Measurements from ENCODE around the gene POLG2.
A peak's percentile ranks its signal among the peaks of the same experiment; 100 is the strongest.
"Not testable (repeated sequence)": the region's sequence is repeated elsewhere in the genome, so short reads cannot be mapped to it uniquely, and the experiment has no call there.

The POLG2 gene

DNA sequence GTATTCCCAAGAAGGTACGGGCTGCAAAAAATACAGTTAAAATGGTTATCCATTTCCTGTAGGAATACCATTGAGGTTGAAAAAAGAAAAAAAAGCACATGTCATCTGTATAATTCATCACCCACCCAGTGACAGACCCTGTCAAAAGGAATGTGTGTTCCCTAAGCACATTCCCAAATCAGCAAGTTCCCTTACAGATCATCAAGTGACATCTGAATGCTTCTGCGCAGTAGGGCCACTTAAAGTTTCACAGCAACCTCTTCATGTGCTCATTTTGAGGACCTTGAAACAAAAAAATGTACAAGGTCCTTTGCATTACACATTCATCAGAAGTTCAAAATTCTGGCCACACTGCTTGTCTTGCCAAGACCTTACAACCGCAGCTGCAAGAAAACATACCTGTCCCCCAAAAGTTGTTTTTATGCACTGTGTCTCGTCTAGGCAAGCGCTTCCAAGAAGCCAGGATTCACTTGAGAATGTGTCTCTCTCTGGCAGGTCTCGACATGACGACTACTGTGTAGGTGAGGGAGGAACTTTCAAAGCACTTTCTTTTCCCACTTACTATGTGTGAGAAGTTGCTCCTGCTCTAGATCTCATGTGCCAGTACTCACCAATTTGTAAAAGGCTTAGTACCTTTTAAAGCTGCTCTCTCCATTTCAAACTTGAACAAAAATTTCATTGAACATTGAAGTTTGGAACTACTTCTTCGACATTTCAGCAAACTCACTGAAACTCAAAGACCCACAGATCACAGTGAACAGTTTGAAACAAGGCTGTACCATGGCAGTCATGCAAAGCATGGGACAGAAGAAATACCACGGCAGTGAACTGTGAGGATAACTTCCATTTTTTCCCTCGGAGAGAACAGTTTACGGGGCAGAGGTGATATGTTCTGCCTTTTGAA is 4.3 kb upstream of the POLG2 start:
- no peaks in the 10 kb centered on the region for H3K27me3 Mint-ChIP-seq
- peaks cover 79% of the 10 kb centered on the region for H3K4me1 Mint-ChIP-seq (ENCODE audit: low read depth)
- no peak for DNase-seq
- peaks cover 97% of the 10 kb centered on the region for H3K36me3 Mint-ChIP-seq (ENCODE audit: low read depth)
- H3K4me3 Mint-ChIP-seq: peak overlapping the region; percentile 98
- H3K9me3 Mint-ChIP-seq: no peaks in the 10 kb centered on the region
- H3K27ac Mint-ChIP-seq: peak overlapping the region; percentile 100

DNA sequence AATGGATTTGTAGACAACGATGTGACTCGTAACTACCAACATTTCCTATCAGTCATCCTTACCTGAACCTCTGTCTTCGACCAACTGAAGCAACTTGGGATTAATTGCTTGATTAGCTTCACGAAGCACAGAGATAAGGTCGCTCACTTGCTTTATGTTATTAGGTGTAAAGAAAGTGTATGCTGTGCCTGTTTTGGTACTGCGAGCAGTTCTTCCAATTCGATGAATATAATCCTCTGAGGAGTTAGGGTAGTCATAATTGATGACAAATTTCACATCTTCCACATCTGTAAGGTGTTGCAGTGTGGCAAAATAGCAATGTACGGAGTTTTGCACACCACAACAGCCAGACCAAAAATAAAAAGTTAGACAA is 3.6 kb upstream of the POLG2 start:
- Mint-ChIP-seq H3K36me3 (ENCODE audit: low read depth) (peaks cover 97% of the 10 kb centered on the region), H3K4me3 (peak overlapping the region; percentile 98), H3K27me3 (no peaks in the 10 kb centered on the region), H3K9me3 (no peaks in the 10 kb centered on the region), H3K4me1 (ENCODE audit: low read depth) (peaks cover 85% of the 10 kb centered on the region), H3K27ac (peak overlapping the region; percentile 100)
- no peak for DNase-seq

DNA sequence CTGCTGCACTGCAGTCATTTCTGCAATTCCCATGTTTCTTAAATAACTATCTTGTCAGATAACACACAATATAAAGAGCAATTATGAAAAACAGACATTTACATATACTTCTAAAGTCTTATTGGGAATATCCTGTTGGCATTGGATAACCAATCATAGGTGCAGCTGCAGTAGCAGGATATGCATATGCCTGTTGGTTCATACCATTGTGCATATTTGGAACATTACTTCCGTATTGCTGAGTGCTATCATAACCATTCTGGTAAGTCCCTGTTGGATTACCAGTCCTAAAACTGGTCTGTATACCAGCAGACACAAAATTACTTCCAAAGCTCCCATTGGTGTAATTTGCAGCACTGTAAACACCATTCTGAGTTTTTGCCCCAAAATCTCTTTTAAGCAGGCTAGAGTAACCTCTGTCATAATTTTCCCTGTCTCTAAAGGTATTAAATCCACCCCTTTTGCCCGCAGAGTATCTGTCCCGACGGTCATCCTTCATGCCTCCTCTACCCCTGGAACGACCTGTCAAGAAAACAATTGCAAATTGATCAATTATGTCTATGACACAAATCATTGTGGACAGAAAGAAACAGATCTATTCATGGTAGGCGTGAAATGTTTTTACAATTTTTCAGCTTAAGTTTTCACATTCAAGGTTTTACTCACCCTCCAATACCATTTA is 3.1 kb upstream of the POLG2 start:
- H3K36me3 Mint-ChIP-seq (ENCODE audit: low read depth): peaks cover 95% of the 10 kb centered on the region
- H3K27ac Mint-ChIP-seq: peak overlapping the region; percentile 100
- H3K4me3 Mint-ChIP-seq: peak overlapping the region; percentile 98
- no peaks in the 10 kb centered on the region for H3K9me3 Mint-ChIP-seq
- no peaks in the 10 kb centered on the region for H3K27me3 Mint-ChIP-seq
- DNase-seq: no peak
- peaks cover 87% of the 10 kb centered on the region for H3K4me1 Mint-ChIP-seq (ENCODE audit: low read depth)

DNA sequence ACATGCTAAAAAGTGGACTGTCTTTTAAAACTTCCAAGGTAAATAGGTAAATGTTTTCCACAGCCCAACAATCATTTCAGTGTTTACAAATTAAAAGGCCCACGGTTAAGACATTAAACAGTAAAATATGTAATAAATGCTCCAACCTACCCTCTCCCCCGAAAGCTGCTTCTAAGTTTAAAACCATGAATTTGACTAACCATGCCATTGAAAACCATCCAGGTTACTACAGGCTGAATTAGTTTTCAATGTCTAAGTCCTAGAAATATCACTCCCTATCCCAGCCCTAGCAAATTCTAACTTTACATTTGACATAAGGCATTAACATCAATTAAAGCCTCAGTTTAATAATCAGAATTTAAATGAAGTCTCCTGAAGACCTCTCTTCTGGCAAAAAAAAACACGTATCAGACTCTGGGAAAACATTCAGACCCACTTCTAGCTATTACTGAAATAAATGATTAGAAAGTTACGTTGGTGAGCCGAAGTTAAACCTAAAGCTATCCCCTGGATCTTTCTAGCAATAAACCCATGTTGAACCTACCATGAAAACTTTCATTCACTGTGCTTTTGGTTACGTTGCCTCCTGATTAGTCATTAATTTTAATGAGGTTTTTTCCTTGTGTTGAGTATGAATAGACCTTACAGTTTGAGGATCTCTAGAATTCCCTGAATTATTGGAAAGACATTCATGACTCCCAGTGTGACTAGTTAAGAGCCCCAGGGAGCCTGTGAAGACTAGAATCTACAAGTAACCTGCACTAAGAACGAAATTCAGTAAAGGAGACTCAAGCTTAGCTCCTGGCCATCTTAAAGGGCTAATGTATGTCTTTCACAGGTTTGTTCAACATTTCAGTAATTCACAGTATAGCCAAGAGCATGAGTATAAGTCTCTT is 1.7 kb upstream of the POLG2 start:
- H3K4me3 Mint-ChIP-seq: peak overlapping the region; percentile 99
- H3K36me3 Mint-ChIP-seq (ENCODE audit: low read depth): peaks cover 93% of the 10 kb centered on the region
- H3K27me3 Mint-ChIP-seq: no peaks in the 10 kb centered on the region
- peak overlapping the region; percentile 100 for H3K27ac Mint-ChIP-seq
- DNase-seq: no peak
- H3K9me3 Mint-ChIP-seq: no peaks in the 10 kb centered on the region
- peaks cover 86% of the 10 kb centered on the region for H3K4me1 Mint-ChIP-seq (ENCODE audit: low read depth)

DNA sequence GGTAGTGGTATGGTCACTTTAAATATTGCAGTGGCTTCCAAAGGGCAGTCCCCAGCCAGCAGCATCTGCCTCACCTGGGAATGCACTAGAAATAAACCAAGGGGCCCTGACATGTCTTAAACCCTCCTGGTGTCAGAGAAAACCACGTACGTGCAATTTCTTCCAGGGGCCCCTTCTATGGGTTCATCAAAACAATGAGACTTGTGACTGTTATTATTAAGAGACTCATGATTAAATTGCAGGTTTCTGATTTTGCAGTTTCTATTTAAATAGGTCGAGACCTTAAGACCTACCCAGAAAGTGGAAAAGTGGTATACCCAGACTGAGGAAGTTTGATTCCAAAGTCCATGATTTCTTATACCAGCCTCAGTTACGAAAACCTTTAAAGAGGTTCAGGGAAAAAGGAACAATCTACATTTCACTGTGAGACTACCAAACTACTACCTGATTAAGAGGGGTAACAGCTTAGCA is 746 bp upstream of the POLG2 start:
- H3K27me3 Mint-ChIP-seq: no peaks in the 10 kb centered on the region
- peaks cover 83% of the 10 kb centered on the region for H3K4me1 Mint-ChIP-seq (ENCODE audit: low read depth)
- H3K9me3 Mint-ChIP-seq: no peaks in the 10 kb centered on the region
- DNase-seq: peak; percentile 78
- H3K27ac Mint-ChIP-seq: peak overlapping the region; percentile 100
- peaks cover 91% of the 10 kb centered on the region for H3K36me3 Mint-ChIP-seq (ENCODE audit: low read depth)
- peak overlapping the region; percentile 99 for H3K4me3 Mint-ChIP-seq

- DNase-seq: no peak
- Mint-ChIP-seq H3K36me3 (ENCODE audit: low read depth) (peaks cover 89% of the 10 kb centered on the region), H3K27ac (peak overlapping the region; percentile 100), H3K27me3 (no peaks in the 10 kb centered on the region), H3K4me3 (peak overlapping the region; percentile 99), H3K4me1 (ENCODE audit: low read depth) (peaks cover 78% of the 10 kb centered on the region), H3K9me3 (no peaks in the 10 kb centered on the region)
These were observed 487 bp downstream of the POLG2 start for GRCh38 chr17:64496348-64496785.

DNA sequence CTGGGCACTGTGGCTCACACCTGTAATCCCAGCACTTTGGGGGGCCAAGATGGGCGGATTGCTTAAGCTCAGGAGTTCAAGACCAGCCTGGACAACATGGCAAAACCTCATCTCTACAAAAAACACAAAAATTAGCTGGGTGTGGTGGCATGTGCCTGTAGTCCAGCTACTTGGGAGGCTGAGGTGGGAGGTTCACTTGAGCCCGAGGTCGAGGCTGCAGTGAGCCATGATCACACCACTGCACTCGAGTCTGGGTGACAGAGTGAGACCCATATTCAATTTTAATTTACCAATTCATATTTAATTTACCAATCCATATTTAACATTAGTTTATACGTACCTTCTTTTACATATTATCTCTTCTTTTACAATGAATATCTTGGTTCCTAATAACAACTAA is 1.6 kb downstream of the POLG2 start:
- peaks cover 69% of the 10 kb centered on the region for H3K4me1 Mint-ChIP-seq (ENCODE audit: low read depth)
- H3K27me3 Mint-ChIP-seq, DNase-seq, H3K9me3 Mint-ChIP-seq: not testable (repeated sequence)
- H3K36me3 Mint-ChIP-seq (ENCODE audit: low read depth): peaks cover 89% of the 10 kb centered on the region
- H3K4me3 Mint-ChIP-seq: peak overlapping the region; percentile 99
- H3K27ac Mint-ChIP-seq: peak overlapping the region; percentile 26

GRCh38 chr17:64494121-64494520 is 2.7 kb downstream of the POLG2 start:
- Mint-ChIP-seq H3K27me3 (no peaks in the 10 kb centered on the region), H3K4me3 (peak overlapping the region; percentile 99), H3K36me3 (ENCODE audit: low read depth) (peaks cover 88% of the 10 kb centered on the region), H3K9me3 (no peaks in the 10 kb centered on the region), H3K27ac (no peak overlapping the region), H3K4me1 (ENCODE audit: low read depth) (peaks cover 57% of the 10 kb centered on the region)
- no peak for DNase-seq

- Mint-ChIP-seq H3K36me3 (ENCODE audit: low read depth) (peaks cover 86% of the 10 kb centered on the region), H3K4me1 (ENCODE audit: low read depth) (peaks cover 44% of the 10 kb centered on the region), H3K27ac (peak overlapping the region; percentile 35), H3K27me3 (no peaks in the 10 kb centered on the region), H3K4me3 (no peak overlapping the region), H3K9me3 (no peaks in the 10 kb centered on the region)
- DNase-seq: no peak
These were observed 4.3 kb downstream of the POLG2 start for GRCh38 chr17:64492481-64493109.

GRCh38 chr17:64491994-64492393 is 4.9 kb downstream of the POLG2 start:
- no peak for DNase-seq
- Mint-ChIP-seq H3K27me3 (no peaks in the 10 kb centered on the region), H3K4me3 (no peak overlapping the region), H3K36me3 (ENCODE audit: low read depth) (peaks cover 86% of the 10 kb centered on the region), H3K9me3 (no peaks in the 10 kb centered on the region), H3K4me1 (ENCODE audit: low read depth) (peaks cover 38% of the 10 kb centered on the region), H3K27ac (peak overlapping the region; percentile 52)

GRCh38 chr17:64491034-64491860 is 5.6 kb downstream of the POLG2 start:
- Mint-ChIP-seq H3K27me3 (no peaks in the 10 kb centered on the region), H3K4me3 (no peak overlapping the region), H3K4me1 (ENCODE audit: low read depth) (peaks cover 35% of the 10 kb centered on the region), H3K36me3 (ENCODE audit: low read depth) (peaks cover 87% of the 10 kb centered on the region), H3K27ac (peak overlapping the region; percentile 24), H3K9me3 (no peaks in the 10 kb centered on the region)
- DNase-seq: no peak

DNA sequence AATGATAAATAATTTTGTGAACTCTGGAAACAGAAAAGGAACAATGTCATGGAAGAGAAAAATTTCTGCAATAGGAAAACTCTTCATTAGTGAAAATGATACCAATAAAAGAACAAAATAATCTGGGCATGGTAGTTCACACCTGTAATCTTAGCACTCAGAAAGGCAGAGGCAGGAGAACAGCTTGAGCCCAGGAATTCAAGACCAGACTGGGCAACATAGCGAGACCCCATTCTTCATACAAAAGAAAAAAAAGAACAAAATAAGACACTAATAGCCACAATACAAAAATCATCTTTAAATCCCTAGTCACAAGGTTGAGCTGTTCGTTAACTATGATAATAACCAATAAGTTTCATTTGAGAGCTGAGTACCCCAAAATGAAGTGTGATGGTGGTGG is 8.6 kb downstream of the POLG2 start:
- no peaks in the 10 kb centered on the region for H3K27me3 Mint-ChIP-seq
- peaks cover 16% of the 10 kb centered on the region for H3K4me1 Mint-ChIP-seq (ENCODE audit: low read depth)
- no peak overlapping the region for H3K4me3 Mint-ChIP-seq
- H3K9me3 Mint-ChIP-seq: no peaks in the 10 kb centered on the region
- no peak overlapping the region for H3K27ac Mint-ChIP-seq
- no peak for DNase-seq
- peaks cover 94% of the 10 kb centered on the region for H3K36me3 Mint-ChIP-seq (ENCODE audit: low read depth)

DNA sequence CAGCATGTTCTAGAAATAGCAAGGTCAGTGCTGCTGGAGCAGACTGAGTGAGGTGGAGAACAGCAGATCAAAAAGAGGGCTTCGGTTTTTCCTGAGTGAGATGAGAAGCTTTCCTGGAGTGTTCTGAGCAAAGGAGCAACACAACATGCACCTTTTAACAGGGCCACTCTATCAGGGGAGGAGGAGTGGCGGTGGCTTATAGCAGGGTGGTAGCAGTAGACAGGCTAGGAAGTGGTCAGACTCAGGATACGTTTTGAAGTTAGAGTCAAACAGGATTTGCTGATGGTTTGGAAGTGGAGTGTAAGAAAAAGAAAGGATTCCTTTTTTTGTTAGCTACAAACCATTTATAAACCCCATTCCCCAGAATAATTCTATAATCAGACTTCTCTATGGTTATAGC is 12.5 kb downstream of the POLG2 start:
- Mint-ChIP-seq H3K36me3 (ENCODE audit: low read depth) (peaks cover 92% of the 10 kb centered on the region), H3K27me3 (no peaks in the 10 kb centered on the region), H3K4me3 (no peak overlapping the region), H3K4me1 (ENCODE audit: low read depth) (peaks cover 2% of the 10 kb centered on the region), H3K9me3 (no peaks in the 10 kb centered on the region), H3K27ac (peak overlapping the region; percentile 8)
- no peak for DNase-seq

Measured in activated T-cell treated with anti-CD3 and anti-CD28 coated beads, Interleukin-2, amount 50 U/mL, for 24 hours (primary cell).